ENCODE measurements around the gene MINDY2. TPM values are rescaled to one million over a fixed set of nuclear protein-coding genes. Genes with fewer than 3 reads are reported as not detected.
"Not testable (repeated sequence)": the region's sequence is repeated elsewhere in the genome, so short reads cannot be mapped to it uniquely, and the experiment has no call there.

The MINDY2 gene
- total RNA-seq, 1 experiment from 2014 or later, result 25.5 TPM

- ChIA-PET CTCF (interaction anchor here (0.6 to 1.0 kb wide), 4 partner anchors 15 to 627 kb away, joined by 3 to 7 read pairs (median 4); partner anchors contain the start of gene MINDY2), POLR2A (no interaction called here)
- no peak overlapping the region for H3K4me3 Mint-ChIP-seq (ENCODE audit: unreplicated experiment)
- intact Hi-C loops (cut with micrococcal nuclease; ENCODE audit: unreplicated experiment), result no loop called here
- H3K4me1 Mint-ChIP-seq (ENCODE audit: low read depth, unreplicated experiment), result no peaks in the 10 kb centered on the region
- Histone ChIP-seq H3K4me1 (no peaks in the 10 kb centered on the region), H3K9me3 (no peaks in the 10 kb centered on the region), H3K27me3 (replicated peaks; ENCODE audit: control insufficient read depth, insufficient read depth, low read length) (no peaks in the 10 kb centered on the region), H3K4me3 (ENCODE audit: low read depth, low read length) (no peak overlapping the region), H3K36me3 (ENCODE audit: control insufficient read depth, insufficient read depth, low read length) (no peaks in the 10 kb centered on the region)
- DNase-seq, result no peak
- BruUV-seq (replicated peaks), result no TSS peak
- peaks cover 6% of the 10 kb centered on the region for H3K36me3 Mint-ChIP-seq (ENCODE audit: insufficient read depth, unreplicated experiment)
- TF ChIP-seq CTCF (IDR thresholded peaks at IDR 0.05; ENCODE audit: insufficient read depth in 1 of 2, low read depth in 1 of 2, low read length in 1 of 2, severe bottlenecking in 1 of 2, unreplicated experiment in 1 of 2), result no peak
- no peaks in the 10 kb centered on the region for H3K27me3 Mint-ChIP-seq (ENCODE audit: insufficient read depth, unreplicated experiment)
- no peak overlapping the region for H3K27ac Mint-ChIP-seq (ENCODE audit: unreplicated experiment)
- H3K9me3 Mint-ChIP-seq (ENCODE audit: unreplicated experiment), result no peaks in the 10 kb centered on the region
Observed at GRCh38 chr15:58840048-58840447, 68.9 kb downstream of the MINDY2 start.

- intact Hi-C loops (cut with micrococcal nuclease; ENCODE audit: unreplicated experiment), result no loop called here
- no peaks in the 10 kb centered on the region for H3K27me3 Mint-ChIP-seq (ENCODE audit: insufficient read depth, unreplicated experiment)
- H3K4me3 Mint-ChIP-seq (ENCODE audit: unreplicated experiment), result no peak overlapping the region
- no peaks in the 10 kb centered on the region for H3K4me1 ChIP-seq
- H3K4me3 ChIP-seq (ENCODE audit: low read depth, low read length), result no peak overlapping the region
- no peaks in the 10 kb centered on the region for H3K4me1 Mint-ChIP-seq (ENCODE audit: low read depth, unreplicated experiment)
- peaks cover 22% of the 10 kb centered on the region for H3K36me3 Mint-ChIP-seq (ENCODE audit: insufficient read depth, unreplicated experiment)
- DNase-seq, result no peak
- no peaks in the 10 kb centered on the region for H3K27me3 ChIP-seq (replicated peaks; ENCODE audit: control insufficient read depth, insufficient read depth, low read length)
- no peaks in the 10 kb centered on the region for H3K36me3 ChIP-seq (ENCODE audit: control insufficient read depth, insufficient read depth, low read length)
- BruUV-seq (replicated peaks), result no TSS peak
- TF ChIP-seq CTCF (IDR thresholded peaks at IDR 0.05; ENCODE audit: insufficient read depth in 1 of 2, low read depth in 1 of 2, low read length in 1 of 2, severe bottlenecking in 1 of 2, unreplicated experiment in 1 of 2), result no peak
- no peaks in the 10 kb centered on the region for H3K9me3 ChIP-seq
- no peaks in the 10 kb centered on the region for H3K9me3 Mint-ChIP-seq (ENCODE audit: unreplicated experiment)
- CTCF ChIA-PET, result no interaction called here
- no peak overlapping the region for H3K27ac Mint-ChIP-seq (ENCODE audit: unreplicated experiment)
- POLR2A ChIA-PET, result interaction anchor here (0.6 kb wide), 1 partner anchor 19 kb away, joined by 3 read pairs; no protein-coding TSS in a partner anchor
Observed at GRCh38 chr15:58842713-58843396, 71.8 kb downstream of the MINDY2 start.

GRCh38 chr15:58851205-58851604 lies 80.1 kb downstream of the MINDY2 start:
- H3K27ac Mint-ChIP-seq (ENCODE audit: unreplicated experiment); POLR2A ChIA-PET; intact Hi-C loops (cut with micrococcal nuclease; ENCODE audit: unreplicated experiment); H3K9me3 ChIP-seq; H3K9me3 Mint-ChIP-seq (ENCODE audit: unreplicated experiment); H3K27me3 Mint-ChIP-seq (ENCODE audit: insufficient read depth, unreplicated experiment); BruUV-seq (replicated peaks); H3K4me1 Mint-ChIP-seq (ENCODE audit: low read depth, unreplicated experiment); H3K27me3 ChIP-seq (replicated peaks; ENCODE audit: control insufficient read depth, insufficient read depth, low read length); H3K4me3 ChIP-seq (ENCODE audit: low read depth, low read length); CTCF ChIA-PET; H3K4me3 Mint-ChIP-seq (ENCODE audit: unreplicated experiment); DNase-seq; H3K36me3 ChIP-seq (ENCODE audit: control insufficient read depth, insufficient read depth, low read length); H3K4me1 ChIP-seq: not testable (repeated sequence)
- peaks cover 36% of the 10 kb centered on the region for H3K36me3 Mint-ChIP-seq (ENCODE audit: insufficient read depth, unreplicated experiment)

Data from Caco-2 (cell line).